Heart left ventricle (tissue), 16 donors: Measurements from ENCODE around the gene AHNAK2. TPM values are rescaled to one million over a fixed set of nuclear protein-coding genes. Genes with fewer than 3 reads are reported as not detected.
A peak's percentile ranks its signal among the peaks of the same experiment; 100 is the strongest.
"Not testable (repeated sequence)": the region's sequence is repeated elsewhere in the genome, so short reads cannot be mapped to it uniquely, and the experiment has no call there.

ENCODE experiments used
- ATAC-seq, 4 donors: fragments of 200-7000 bp; cut with Tn5 transposase; one replicate each; pipeline ENCODE4 v1.9.1; 2020 to 2022; ENCODE audit warnings: moderate library complexity in 4 of 4, mild to moderate bottlenecking in 3 of 4, moderate number of reproducible peaks in 1 of 4
- DNase-seq, 5 donors: peaks; one replicate each; pipeline ENCODE4 v3.0.0-alpha.2; 2020
- H3K27ac ChIP-seq, 12 donors: fragments of 200-600 bp; sonication (generic) in 4 of 12; one replicate each; pipeline versions ENCODE4 v1.5.0 to v1.8.0; 2016 to 2022; ENCODE audit warnings: mild to moderate bottlenecking in 2 of 12
- H3K27me3 ChIP-seq, 9 donors: fragments of 200-600 bp; sonication (generic) in 2 of 9; one replicate each; pipeline versions ENCODE4 v1.5.1 to v1.8.0; 2016 to 2022; ENCODE audit warnings: mild to moderate bottlenecking in 3 of 9
- H3K36me3 ChIP-seq, 9 donors: fragments of 200-600 bp; sonication (generic) in 2 of 9; one replicate each; pipeline versions ENCODE4 v1.5.0 to v1.8.0; 2018 to 2022; ENCODE audit warnings: mild to moderate bottlenecking in 2 of 9
- H3K4me1 ChIP-seq, 12 donors: fragments of 200-600 bp; sonication (generic) in 4 of 12; one replicate each; pipeline versions ENCODE4 v1.5.0 to v1.8.0; 2016 to 2022; ENCODE audit warnings: mild to moderate bottlenecking in 3 of 12
- H3K4me3 ChIP-seq, 12 donors: fragments of 200-600 bp; sonication (generic) in 4 of 12; one replicate each; pipeline versions ENCODE4 v1.5.0 to v1.8.0; 2017 to 2022; ENCODE audit warnings: mild to moderate bottlenecking in 9 of 12, moderate library complexity in 4 of 12
- H3K9me3 ChIP-seq, 12 donors: fragments of 200-600 bp; sonication (generic) in 4 of 12; one replicate each; pipeline versions ENCODE4 v1.5.0 to v1.8.0; 2016 to 2022; ENCODE audit warnings: mild to moderate bottlenecking in 1 of 12
- CTCF ChIP-seq, 12 donors: fragments of 200-600 bp; sonication (generic) in 4 of 12; IDR thresholded peaks; one replicate each; pipeline versions ENCODE4 v1.5.0 to v1.8.0; 2018 to 2022; ENCODE audit warnings: antibody characterized with exemption in 12 of 12, mild to moderate bottlenecking in 5 of 12
- POLR2A ChIP-seq, 2 donors: fragments of 450-650 bp; IDR thresholded peaks; one replicate each; pipeline ENCODE4 v1.6.1; 2017; ENCODE audit warnings: antibody characterized with exemption in 2 of 2, mild to moderate bottlenecking in 2 of 2, moderate library complexity in 2 of 2
- WGBS, 4 donors: extraction: QIAGEN DNeasy Blood & Tissue Kit in 2 of 4; methylation state at CpG; one replicate each; pipeline versions ENCODE4 v1.1.5 to v1.1.7; 2013 to 2018; 5-methylcytosine and 5-hydroxymethylcytosine counted together
- intact Hi-C, 10 donors: fragments of 100-400 bp; cut with DNase I; formaldehyde crosslinking; loops; one replicate each; pipeline versions ENCODE4 v1.11.1 to v1.14.2; 2022
- polyA plus RNA-seq, 2 donors: library from polyadenylated mRNA; stranded (reverse); fragments of 200-250 nt; gene quantifications; one replicate each; pipeline ENCODE4 v1.2.3, GENCODE V29; 2013
- total RNA-seq, 9 donors: library from RNA; depleted of rRNA in 2 of 9; stranded (reverse); fragments of >200 nt in 2 of 9; fragmentation: NEBNext Ultra II Directional in 3 of 9; extraction: Animal tissue kit (Norgen Biotek cat#: 25700) in 3 of 9; gene quantifications; one replicate each; pipeline versions ENCODE4 v1.1.0 to v1.2.4, GENCODE V29; 2016 to 2023
- donor health status: ischemic (EF 13 %, LVEDD 7.1; RV severe dilation, severe dysfunction).
- donor health status: healthy with polysubstance abuse.
- donor health status: DM: no; HTN: yes; CAD: no.
- donor health status: DM: no; HTN: no; CAD: no.
- donor health status: ischemic (EF 25% LVEDD 6.9; RV normal size, moderate dysfunction).
- donor health status: ischemic (EF 25% LVEDD 5.7; RV mildly dilated, moderate dysfunction).
- donor health status: healthy.
- donor health status: DM: yes; HTN: yes; CAD: no.
- donor health status: ischemic (EF 35%, LVEDD 5.7; RV mildly dilated, moderate dysfunction).
- donor health status: nonischemic (EF 11% LVEDD 7.7; RV severe dilation, severe dysfunction).
- donor health status: DM: yes; HTN: yes; CAD: no.
- donor health status: PGD.
- donor health status: ischemic (EF 29% LVEDD 5.4; RV normal size, mild dysfunction).
- donor health status: nonischemic (EF 23%, LVEDD 6.1; RV moderate dilation, normal function).

Gene AHNAK2
- total and polyA plus RNA-seq, 11 donors, result 1.5 to 22.3 (median 2.9) TPM

- Histone ChIP-seq H3K27ac (no peak overlapping the region), H3K27me3 (peaks cover 0 to 17% (median 0%) of the 10 kb centered on the region in 9 donors), H3K4me1 (no peaks in the 10 kb centered on the region), H3K9me3 (no peaks in the 10 kb centered on the region), H3K4me3 (no peak overlapping the region), H3K36me3 (no peaks in the 10 kb centered on the region)
- WGBS, 4 donors, result 95 to 100% (median 95%) methylated on average over 3 of the region's 3 CpGs
- intact Hi-C loops, result no loop called here
- DNase-seq (no peak), ATAC-seq (peak in 1 of 4 donors; percentile 21)
- TF ChIP-seq POLR2A (IDR thresholded peaks at IDR 0.05), result no peak
- TF ChIP-seq CTCF (IDR thresholded peaks at IDR 0.05), result no peak
These were observed 22.8 kb downstream of the AHNAK2 start for GRCh38 chr14:104955396-104955770.

- TF ChIP-seq POLR2A (IDR thresholded peaks at IDR 0.05) (no peak), CTCF (IDR thresholded peaks at IDR 0.05) (no peak)
- no peaks in the 10 kb centered on the region for H3K36me3 ChIP-seq
- no peaks in the 10 kb centered on the region for H3K9me3 ChIP-seq
- ATAC-seq, result peak in 1 of 4 donors; percentile 16
- DNase-seq, result peak in 2 of 5 donors; percentile 8 to 61
- H3K27me3 ChIP-seq, result peaks cover 0 to 17% (median 0%) of the 10 kb centered on the region in 9 donors
- intact Hi-C loops, result no loop called here
- H3K4me1 ChIP-seq, result no peaks in the 10 kb centered on the region
- no peak overlapping the region for H3K27ac ChIP-seq
- WGBS, 4 donors, result 71 to 89% (median 86%) methylated on average over 13 of the region's 13 CpGs
- no peak overlapping the region for H3K4me3 ChIP-seq
These were observed 23.3 kb downstream of the AHNAK2 start for GRCh38 chr14:104954746-104955395.

- Histone ChIP-seq H3K4me3 (no peak overlapping the region), H3K9me3 (no peaks in the 10 kb centered on the region), H3K27ac (no peak overlapping the region), H3K4me1 (no peaks in the 10 kb centered on the region), H3K27me3 (peaks cover 0 to 17% (median 0%) of the 10 kb centered on the region in 9 donors), H3K36me3 (no peaks in the 10 kb centered on the region)
- ATAC-seq (no peak), DNase-seq (peak in 2 of 5 donors; percentile 21 to 54)
- WGBS, 4 donors, result 88 to 93% (median 91%) methylated on average over 25 to 26 of the region's 26 CpGs
- TF ChIP-seq POLR2A (IDR thresholded peaks at IDR 0.05) (no peak), CTCF (IDR thresholded peaks at IDR 0.05) (no peak)
- intact Hi-C loops, result no loop called here
These were observed 24.1 kb downstream of the AHNAK2 start for GRCh38 chr14:104953896-104954656.

- Histone ChIP-seq H3K27me3 (peaks cover 0 to 17% (median 0%) of the 10 kb centered on the region in 9 donors), H3K27ac (no peak overlapping the region), H3K4me1 (no peaks in the 10 kb centered on the region), H3K4me3 (no peak overlapping the region), H3K36me3 (no peaks in the 10 kb centered on the region), H3K9me3 (no peaks in the 10 kb centered on the region)
- no peak for TF ChIP-seq CTCF (IDR thresholded peaks at IDR 0.05)
- no peak for TF ChIP-seq POLR2A (IDR thresholded peaks at IDR 0.05)
- intact Hi-C loops, result no loop called here
- ATAC-seq (no peak), DNase-seq (peak in 1 of 5 donors; percentile 18)
- 80 to 90% (median 88%) methylated on average over 13 of the region's 13 CpGs for WGBS, 4 donors
These were observed 25.1 kb downstream of the AHNAK2 start for GRCh38 chr14:104953097-104953496.

GRCh38 chr14:104951863-104952657 lies 26.1 kb downstream of the AHNAK2 start:
- H3K27ac ChIP-seq, H3K4me1 ChIP-seq, H3K9me3 ChIP-seq, H3K4me3 ChIP-seq, H3K36me3 ChIP-seq, ATAC-seq, intact Hi-C loops: not testable (repeated sequence)
- 81 to 94% (median 85%) methylated on average over 23 to 28 of the region's 28 CpGs for WGBS, 4 donors
- H3K27me3 ChIP-seq, result peaks cover 0 to 11% (median 0%) of the 10 kb centered on the region in 9 donors
- DNase-seq, result peak in 2 of 5 donors; percentile 17 to 55

- H3K27me3 ChIP-seq, intact Hi-C loops, H3K9me3 ChIP-seq, H3K27ac ChIP-seq, ATAC-seq, H3K4me1 ChIP-seq, H3K4me3 ChIP-seq, H3K36me3 ChIP-seq: not testable (repeated sequence)
- peak in 1 of 5 donors; percentile 3 for DNase-seq
- WGBS, 4 donors, result 84 to 94% (median 92%) methylated on average over 10 to 15 of the region's 15 CpGs
These were observed 27.5 kb downstream of the AHNAK2 start for GRCh38 chr14:104950701-104951100.
